ENCODE data around the gene WDR73. TPM values are rescaled to one million over a fixed set of nuclear protein-coding genes. Genes with fewer than 3 reads are reported as not detected.

Gene WDR73
- total RNA-seq, 1 experiment from 2014 or later, result 35.6 TPM

GRCh38 chr15:84597296-84597695, 56.8 kb downstream of the WDR73 start:
- H4K20me1 ChIP-seq (ENCODE audit: insufficient read depth), result no peaks in the 10 kb centered on the region
- TF ChIP-seq SRF (IDR thresholded peaks at IDR 0.05; ENCODE audit: low read depth), result no peak
- no peak for TF ChIP-seq EZH2phosphoT487 (IDR thresholded peaks at IDR 0.05; ENCODE audit: borderline replicate concordance)
- TF ChIP-seq EGR1 (IDR thresholded peaks at IDR 0.05; ENCODE audit: low read depth), result no peak
- TF ChIP-seq REST (IDR thresholded peaks at IDR 0.05; ENCODE audit: low read depth), result no peak
- no peak for TF ChIP-seq MAX (IDR thresholded peaks at IDR 0.05)
- no peak for TF ChIP-seq POLR2AphosphoS5 (IDR thresholded peaks at IDR 0.05; ENCODE audit: low read depth, low read length)
- TF ChIP-seq RAD21 (IDR thresholded peaks at IDR 0.05; ENCODE audit: low read depth), result no peak
- no peak for TF ChIP-seq FOSL1 (IDR thresholded peaks at IDR 0.05; ENCODE audit: low read depth)
- no peak for TF ChIP-seq POLR2A (IDR thresholded peaks at IDR 0.05; ENCODE audit: borderline replicate concordance, extremely low read depth, insufficient read depth, insufficient read length)
- no peak for TF ChIP-seq ZFX (IDR thresholded peaks at IDR 0.05)
- no peak for TF ChIP-seq ELF1 (IDR thresholded peaks at IDR 0.05; ENCODE audit: borderline replicate concordance, low read depth)
- no peak for TF ChIP-seq CTCF (IDR thresholded peaks at IDR 0.05 in 2 of 3, conservative IDR thresholded peaks at IDR 0.05 in 1 of 3; ENCODE audit: borderline replicate concordance in 1 of 3, insufficient read depth in 1 of 3, low read depth in 2 of 3, low read length in 2 of 3)
- TF ChIP-seq YY1 (IDR thresholded peaks at IDR 0.05; ENCODE audit: extremely low read depth, insufficient replicate concordance, low read depth, low read length), result no peak
- no peak for TF ChIP-seq TCF7L2 (IDR thresholded peaks at IDR 0.05; ENCODE audit: borderline replicate concordance, extremely low read depth, insufficient read depth, insufficient read length)
- TF ChIP-seq ZBTB33 (IDR thresholded peaks at IDR 0.05; ENCODE audit: extremely low read depth, insufficient replicate concordance, low read length), result no peak
- no peak for TF ChIP-seq ATF3 (IDR thresholded peaks at IDR 0.05)
- no peak for TF ChIP-seq ZNF274 (IDR thresholded peaks at IDR 0.05; ENCODE audit: low read depth, low read length)
- peaks cover 7% of the 10 kb centered on the region; the same call in 1 of the 2 replicates for H3K79me2 ChIP-seq (ENCODE audit: insufficient read depth, low read length)
- RAD21 ChIA-PET (ENCODE audit: low non-redundant PET in 1 of 2, low total read pairs in 2 of 2, uncharacterized antibody in 2 of 2, unreplicated experiment in 2 of 2), result no interaction called here
- DNase-seq (ENCODE audit: low read depth, low spot score), result no peak
- CTCF ChIA-PET, result interaction anchor here (1.0 kb wide), 1 partner anchor 10 kb away, joined by 5 read pairs; no protein-coding TSS in a partner anchor
- BruUV-seq (replicated peaks), result no TSS peak
- no peak overlapping the region for H3K4me2 ChIP-seq (ENCODE audit: low read length)
- H3K27ac ChIP-seq (ENCODE audit: low read depth, low read length), result no peak overlapping the region
- no peak for ATAC-seq
- POLR2A ChIA-PET, result no interaction called here
- H3K9me3 ChIP-seq (ENCODE audit: control insufficient read depth in 1 of 2, insufficient read depth in 1 of 2, low read depth in 1 of 2, low read length in 2 of 2), result no peaks in the 10 kb centered on the region
- H3K9ac ChIP-seq (ENCODE audit: low read length), result no peak overlapping the region
- intact Hi-C loops (cut with micrococcal nuclease), result loop anchor here (5.0 to 10.0 kb wide), 3 partner anchors 35 to 450 kb away; no protein-coding TSS in a partner anchor
- H3K9me2 ChIP-seq (ENCODE audit: insufficient read depth), result no peaks in the 10 kb centered on the region
- H3K36me3 ChIP-seq (ENCODE audit: control insufficient read depth in 1 of 2, insufficient read depth in 2 of 2, low read length in 2 of 2), result no peaks in the 10 kb centered on the region
- no peak overlapping the region for H2AFZ ChIP-seq (ENCODE audit: low read depth, low read length, poor library complexity, severe bottlenecking)
- H3K4me1 ChIP-seq (ENCODE audit: control insufficient read depth in 1 of 2, insufficient read depth in 2 of 2, low read length in 2 of 2), result peaks cover 2 to 11% of the 10 kb centered on the region in 2 experiments
- no peaks in the 10 kb centered on the region for H3K27me3 ChIP-seq (ENCODE audit: insufficient read depth, low read length)
- H3K4me3 ChIP-seq (replicated peaks in 1 of 2; ENCODE audit: low read depth in 1 of 2, low read length in 2 of 2), result no peak overlapping the region
